Liver (tissue), 9 donors: ENCODE data around the gene CUTA. TPM values are rescaled to one million over a fixed set of nuclear protein-coding genes. Genes with fewer than 3 reads are reported as not detected.

ENCODE experiments used
- DNase-seq: peaks from one replicate; pipeline ENCODE4 v3.0.0-alpha.2; 2017; ENCODE audit warnings: low spot score
- H3K27ac ChIP-seq, 2 donors: one replicate each; pipeline ENCODE4 v1.7.0; 2013; ENCODE audit warnings: inconsistent platforms in 2 of 2, low read length in 2 of 2, control low read depth in 1 of 2, low read depth in 1 of 2, mild to moderate bottlenecking in 1 of 2
- H3K27me3 ChIP-seq, 4 donors: one replicate each; pipeline versions ENCODE4 v1.6.1 to v1.7.0; 2013; ENCODE audit warnings: low read length in 3 of 4, inconsistent platforms in 1 of 4, mild to moderate bottlenecking in 1 of 4, moderate library complexity in 1 of 4; ENCODE audit not compliant: control insufficient read depth in 4 of 4, insufficient read depth in 4 of 4
- H3K36me3 ChIP-seq, 4 donors: one replicate each; pipeline versions ENCODE4 v1.6.1 to v1.7.0; 2013; ENCODE audit warnings: low read length in 3 of 4, mild to moderate bottlenecking in 3 of 4, low read depth in 1 of 4, moderate library complexity in 1 of 4; ENCODE audit not compliant: control insufficient read depth in 4 of 4, insufficient read depth in 3 of 4
- H3K4me1 ChIP-seq, 4 donors: one replicate each; pipeline versions ENCODE4 v1.6.1 to v1.7.0; 2013; ENCODE audit warnings: low read length in 3 of 4, mild to moderate bottlenecking in 3 of 4, moderate library complexity in 1 of 4; ENCODE audit not compliant: control insufficient read depth in 4 of 4, insufficient read depth in 4 of 4
- H3K4me3 ChIP-seq, 3 donors: one replicate each; pipeline versions ENCODE4 v1.6.1 to v1.7.0; 2013; ENCODE audit warnings: low read length in 3 of 3, control low read depth in 1 of 3, low read depth in 1 of 3, mild to moderate bottlenecking in 1 of 3
- H3K9ac ChIP-seq, 2 donors: one replicate each; pipeline ENCODE4 v1.7.0; 2013; ENCODE audit warnings: low read length in 2 of 2, mild to moderate bottlenecking in 2 of 2, moderate library complexity in 2 of 2, control low read depth in 1 of 2, low read depth in 1 of 2
- H3K9me3 ChIP-seq, 4 donors: one replicate each; pipeline versions ENCODE4 v1.6.1 to v1.7.0; 2013; ENCODE audit warnings: low read length in 3 of 4; ENCODE audit not compliant: control insufficient read depth in 4 of 4
- ATF3 ChIP-seq: IDR thresholded peaks from 2 replicates; pipeline ENCODE4 v1.6.1; 2016; ENCODE audit warnings: antibody characterized with exemption
- EGR1 ChIP-seq, 2 donors: IDR thresholded peaks; 2 replicates each; pipeline ENCODE4 v1.6.1; 2016 to 2018; ENCODE audit warnings: antibody characterized with exemption in 2 of 2, low read depth in 2 of 2
- FOXA1 ChIP-seq: IDR thresholded peaks from 2 replicates; pipeline ENCODE4 v1.6.1; 2016; ENCODE audit warnings: antibody characterized with exemption
- FOXA2 ChIP-seq: IDR thresholded peaks from 2 replicates; pipeline ENCODE4 v1.6.1; 2016; ENCODE audit warnings: antibody characterized with exemption
- GABPA ChIP-seq, 2 donors: IDR thresholded peaks in 1 of 2; conservative IDR thresholded peaks in 1 of 2; 2 replicates each; pipeline ENCODE4 v1.6.1; 2016; ENCODE audit warnings: antibody characterized with exemption in 2 of 2, mild to moderate bottlenecking in 1 of 2, moderate library complexity in 1 of 2
- HNF4A ChIP-seq, 2 donors: conservative IDR thresholded peaks; 2 replicates each; pipeline ENCODE4 v1.6.1; 2016; ENCODE audit warnings: antibody characterized with exemption in 2 of 2, mild to moderate bottlenecking in 2 of 2
- JUND ChIP-seq, 2 donors: IDR thresholded peaks; 2 replicates each; pipeline ENCODE4 v1.6.1; 2016; ENCODE audit warnings: antibody characterized with exemption in 2 of 2
- MAX ChIP-seq: IDR thresholded peaks from 2 replicates; pipeline ENCODE4 v1.6.1; 2016; ENCODE audit warnings: antibody characterized with exemption
- NR2F2 ChIP-seq: IDR thresholded peaks from 2 replicates; pipeline ENCODE4 v1.6.1; 2016; ENCODE audit warnings: antibody characterized with exemption
- RAD21 ChIP-seq, 2 donors: IDR thresholded peaks; 2 replicates each; pipeline ENCODE4 v1.6.1; 2016; ENCODE audit warnings: antibody characterized with exemption in 2 of 2, mild to moderate bottlenecking in 2 of 2
- RXRA ChIP-seq, 2 donors: IDR thresholded peaks; 2 replicates each; pipeline ENCODE4 v1.6.1; 2017 to 2018; ENCODE audit warnings: antibody characterized with exemption in 2 of 2, mild to moderate bottlenecking in 1 of 2
- YY1 ChIP-seq: IDR thresholded peaks from 2 replicates; pipeline ENCODE4 v1.6.1; 2016; ENCODE audit warnings: antibody characterized with exemption, mild to moderate bottlenecking
- WGBS: extraction: QIAGEN DNeasy Blood & Tissue Kit; methylation state at CpG from one replicate; pipeline ENCODE4 v1.1.7; 2013; 5-methylcytosine and 5-hydroxymethylcytosine counted together
- polyA plus RNA-seq, 2 donors: library from polyadenylated mRNA; stranded (reverse) in 1 of 2; unstranded in 1 of 2; fragments of 200-250 nt in 1 of 2; fragments of >200 nt in 1 of 2; fragmentation: Nextera tagmentation in 1 of 2; extraction: Ambion mirVana in 1 of 2; gene quantifications; one replicate each; pipeline versions ENCODE4 v1.2.1 to v1.2.3, GENCODE V29; 2013 to 2015
- total RNA-seq, 2 donors: library from RNA; depleted of rRNA; stranded (reverse); fragments of >200 nt; gene quantifications; one replicate each; pipeline ENCODE4 v1.2.3, GENCODE V29; 2014
- TF ChIP-seq, protein P1 (sequence below): IDR thresholded peaks from 2 replicates; pipeline ENCODE4 v1.6.1; 2016; ENCODE audit warnings: antibody characterized with exemption
- TF ChIP-seq, protein P2 (sequence below): fragments of 150-350 bp; IDR thresholded peaks from 2 replicates; pipeline ENCODE4 v1.5.1; 2017; ENCODE audit warnings: improper control_type of control experiment, low read depth, low read length; ENCODE audit not compliant: missing input control
- donor health status: healthy.
- donor health status: healthy.
- donor health status: healthy.
- donor health status: healthy.
- donor health status: healthy.

Gene CUTA
- total and polyA plus RNA-seq, 4 donors = 33.1 to 164 (median 93.2) TPM

DNA sequence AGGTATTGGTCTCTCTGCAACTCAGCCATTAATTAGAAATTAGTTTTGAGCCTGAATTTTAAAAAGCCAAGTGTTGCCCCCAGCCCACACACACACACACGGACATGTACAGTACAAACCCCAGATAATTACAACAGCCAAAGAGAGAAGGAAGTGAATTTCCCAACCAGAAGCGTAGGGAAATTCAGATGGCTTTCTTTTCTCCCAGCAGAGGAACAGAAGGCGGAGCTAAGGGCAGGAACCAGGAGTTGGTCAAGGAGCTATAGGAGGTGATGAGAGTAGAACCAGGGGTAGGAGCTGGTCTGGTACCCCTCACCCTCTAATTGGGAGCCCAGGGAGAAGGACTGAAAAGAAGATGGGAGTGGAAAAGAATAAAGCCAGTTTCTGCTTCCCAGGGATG is 32.5 kb upstream of the CUTA start:
- peaks cover 4 to 12% (median 8%) of the 10 kb centered on the region in 4 donors for H3K4me1 ChIP-seq
- DNase-seq = no peak
- WGBS = 77% methylated on average over 3 of the region's 3 CpGs
- no peaks in the 10 kb centered on the region for H3K27me3 ChIP-seq
- no peaks in the 10 kb centered on the region for H3K9me3 ChIP-seq
- H3K36me3 ChIP-seq = no peaks in the 10 kb centered on the region
- no peak overlapping the region for H3K27ac ChIP-seq
- H3K9ac ChIP-seq = no peak overlapping the region
- TF ChIP-seq ATF3 (no peak), MAX (no peak), RXRA (IDR thresholded peaks at IDR 0.05) (no peak), HNF4A (conservative IDR thresholded peaks at IDR 0.05) (no peak), FOXA2 (no peak), YY1 (no peak), GABPA (IDR thresholded peaks at IDR 0.05 in 1 of 2, conservative IDR thresholded peaks at IDR 0.05 in 1 of 2) (no peak), NR2F2 (no peak), FOXA1 (no peak), RAD21 (IDR thresholded peaks at IDR 0.05) (no peak), JUND (IDR thresholded peaks at IDR 0.05) (no peak)
- TF ChIP-seq, protein P1, sequence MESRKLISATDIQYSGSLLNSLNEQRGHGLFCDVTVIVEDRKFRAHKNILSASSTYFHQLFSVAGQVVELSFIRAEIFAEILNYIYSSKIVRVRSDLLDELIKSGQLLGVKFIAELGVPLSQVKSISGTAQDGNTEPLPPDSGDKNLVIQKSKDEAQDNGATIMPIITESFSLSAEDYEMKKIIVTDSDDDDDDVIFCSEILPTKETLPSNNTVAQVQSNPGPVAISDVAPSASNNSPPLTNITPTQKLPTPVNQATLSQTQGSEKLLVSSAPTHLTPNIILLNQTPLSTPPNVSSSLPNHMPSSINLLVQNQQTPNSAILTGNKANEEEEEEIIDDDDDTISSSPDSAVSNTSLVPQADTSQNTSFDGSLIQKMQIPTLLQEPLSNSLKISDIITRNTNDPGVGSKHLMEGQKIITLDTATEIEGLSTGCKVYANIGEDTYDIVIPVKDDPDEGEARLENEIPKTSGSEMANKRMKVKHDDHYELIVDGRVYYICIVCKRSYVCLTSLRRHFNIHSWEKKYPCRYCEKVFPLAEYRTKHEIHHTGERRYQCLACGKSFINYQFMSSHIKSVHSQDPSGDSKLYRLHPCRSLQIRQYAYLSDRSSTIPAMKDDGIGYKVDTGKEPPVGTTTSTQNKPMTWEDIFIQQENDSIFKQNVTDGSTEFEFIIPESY = no peak
- TF ChIP-seq, protein P2, sequence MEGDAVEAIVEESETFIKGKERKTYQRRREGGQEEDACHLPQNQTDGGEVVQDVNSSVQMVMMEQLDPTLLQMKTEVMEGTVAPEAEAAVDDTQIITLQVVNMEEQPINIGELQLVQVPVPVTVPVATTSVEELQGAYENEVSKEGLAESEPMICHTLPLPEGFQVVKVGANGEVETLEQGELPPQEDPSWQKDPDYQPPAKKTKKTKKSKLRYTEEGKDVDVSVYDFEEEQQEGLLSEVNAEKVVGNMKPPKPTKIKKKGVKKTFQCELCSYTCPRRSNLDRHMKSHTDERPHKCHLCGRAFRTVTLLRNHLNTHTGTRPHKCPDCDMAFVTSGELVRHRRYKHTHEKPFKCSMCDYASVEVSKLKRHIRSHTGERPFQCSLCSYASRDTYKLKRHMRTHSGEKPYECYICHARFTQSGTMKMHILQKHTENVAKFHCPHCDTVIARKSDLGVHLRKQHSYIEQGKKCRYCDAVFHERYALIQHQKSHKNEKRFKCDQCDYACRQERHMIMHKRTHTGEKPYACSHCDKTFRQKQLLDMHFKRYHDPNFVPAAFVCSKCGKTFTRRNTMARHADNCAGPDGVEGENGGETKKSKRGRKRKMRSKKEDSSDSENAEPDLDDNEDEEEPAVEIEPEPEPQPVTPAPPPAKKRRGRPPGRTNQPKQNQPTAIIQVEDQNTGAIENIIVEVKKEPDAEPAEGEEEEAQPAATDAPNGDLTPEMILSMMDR = no peak
- no peak overlapping the region for H3K4me3 ChIP-seq

GRCh38 chr6:33446356-33446755 is 28.4 kb upstream of the CUTA start:
- no peak for TF ChIP-seq FOXA2
- TF ChIP-seq EGR1 (IDR thresholded peaks at IDR 0.05; ENCODE audit: low read depth in 2 of 2) = no peak
- TF ChIP-seq ATF3 = no peak
- H3K4me3 ChIP-seq = no peak overlapping the region
- 93% methylated on average over 10 of the region's 10 CpGs for WGBS
- no peaks in the 10 kb centered on the region for H3K9me3 ChIP-seq
- no peak overlapping the region for H3K9ac ChIP-seq
- no peak for DNase-seq
- H3K27ac ChIP-seq = no peak overlapping the region
- no peaks in the 10 kb centered on the region for H3K4me1 ChIP-seq
- no peaks in the 10 kb centered on the region for H3K36me3 ChIP-seq
- H3K27me3 ChIP-seq = no peaks in the 10 kb centered on the region

GRCh38 chr6:33445119-33445603 is 27.3 kb upstream of the CUTA start:
- TF ChIP-seq FOXA2 = no peak
- no peak for TF ChIP-seq HNF4A (conservative IDR thresholded peaks at IDR 0.05)
- TF ChIP-seq NR2F2 = no peak
- Histone ChIP-seq H3K27ac (no peak overlapping the region), H3K9ac (no peak overlapping the region), H3K9me3 (no peaks in the 10 kb centered on the region), H3K4me3 (no peak overlapping the region), H3K27me3 (no peaks in the 10 kb centered on the region), H3K4me1 (no peaks in the 10 kb centered on the region), H3K36me3 (no peaks in the 10 kb centered on the region)
- WGBS = 85% methylated on average over 3 of the region's 3 CpGs
- DNase-seq = no peak
